ENCODE data around the gene PRORP. TPM values are rescaled to one million over a fixed set of nuclear protein-coding genes. Genes with fewer than 3 reads are reported as not detected.
"Not testable (repeated sequence)": the region's sequence is repeated elsewhere in the genome, so short reads cannot be mapped to it uniquely, and the experiment has no call there.

Gene PRORP
- total RNA-seq, 1 experiment from 2014 or later, result 24.7 TPM

- Histone ChIP-seq H3K4me1 (replicated peaks; ENCODE audit: insufficient read depth) (no peaks in the 10 kb centered on the region), H3K27ac (no peak overlapping the region), H3F3A (ENCODE audit: insufficient read depth, low read depth) (no peaks in the 10 kb centered on the region), H4K20me1 (ENCODE audit: insufficient read depth) (no peaks in the 10 kb centered on the region), H3K27me3 (ENCODE audit: insufficient read depth, low read depth) (no peaks in the 10 kb centered on the region), H3K79me2 (ENCODE audit: low read depth) (no peaks in the 10 kb centered on the region), H3K9me2 (ENCODE audit: insufficient read depth) (no peaks in the 10 kb centered on the region), H3K4me3 (no peak overlapping the region), H2AFZ (no peak overlapping the region), H3K4me2 (no peak overlapping the region), H3K9me3 (ENCODE audit: insufficient read depth, low read depth) (no peaks in the 10 kb centered on the region), H3K36me3 (ENCODE audit: low read depth) (no peaks in the 10 kb centered on the region)
- POLR2A ChIA-PET (ENCODE audit: unreplicated experiment), result no interaction called here
- CTCF ChIA-PET, result no interaction called here
- BruUV-seq (replicated peaks), result no TSS peak
- no peak for DNase-seq
- TF ChIP-seq CTCF (conservative IDR thresholded peaks at IDR 0.05) (no peak), EZH2 (IDR thresholded peaks at IDR 0.05; ENCODE audit: low read depth) (no peak)
- intact Hi-C loops (cut with micrococcal nuclease; ENCODE audit: unreplicated experiment), result no loop called here
Measured at GRCh38 chr14:35147711-35148110, 25.4 kb downstream of the PRORP start.

DNA sequence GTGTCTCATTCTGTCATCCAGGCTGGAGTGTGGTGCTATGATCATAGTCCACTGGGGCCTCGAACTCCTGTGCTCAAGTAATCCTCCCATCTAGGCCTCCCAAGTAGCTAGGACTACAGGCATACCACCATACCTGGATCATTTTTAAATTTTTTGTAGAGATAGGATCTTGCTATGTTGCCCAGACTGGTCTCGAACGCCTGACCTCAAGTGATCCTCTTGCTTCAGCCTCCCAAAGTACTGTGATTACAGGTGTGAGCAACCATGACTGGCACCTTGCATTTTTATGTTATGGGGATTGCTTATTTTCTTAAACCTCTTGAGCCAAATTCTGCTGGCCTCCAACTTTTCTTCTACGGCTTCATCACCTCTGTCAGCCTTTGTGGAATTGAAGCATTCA is 26.9 kb downstream of the PRORP start:
- H3K4me2 ChIP-seq, result no peak overlapping the region
- no peaks in the 10 kb centered on the region for H3K27me3 ChIP-seq (ENCODE audit: insufficient read depth, low read depth)
- no peaks in the 10 kb centered on the region for H3K4me1 ChIP-seq (replicated peaks; ENCODE audit: insufficient read depth)
- ChIA-PET CTCF (no interaction called here), POLR2A (ENCODE audit: unreplicated experiment) (no interaction called here)
- BruUV-seq (replicated peaks), result no TSS peak
- intact Hi-C loops (cut with micrococcal nuclease; ENCODE audit: unreplicated experiment), result no loop called here
- no peak overlapping the region for H2AFZ ChIP-seq
- no peak overlapping the region for H3K27ac ChIP-seq
- H4K20me1 ChIP-seq (ENCODE audit: insufficient read depth), result no peaks in the 10 kb centered on the region
- no peaks in the 10 kb centered on the region for H3K9me2 ChIP-seq (ENCODE audit: insufficient read depth)
- no peaks in the 10 kb centered on the region for H3K36me3 ChIP-seq (ENCODE audit: low read depth)
- no peak for TF ChIP-seq EZH2 (IDR thresholded peaks at IDR 0.05; ENCODE audit: low read depth)
- TF ChIP-seq CTCF (conservative IDR thresholded peaks at IDR 0.05), result no peak
- DNase-seq, result no peak
- no peak overlapping the region for H3K4me3 ChIP-seq
- H3F3A ChIP-seq (ENCODE audit: insufficient read depth, low read depth), result no peaks in the 10 kb centered on the region
- no peaks in the 10 kb centered on the region for H3K79me2 ChIP-seq (ENCODE audit: low read depth)
- no peaks in the 10 kb centered on the region for H3K9me3 ChIP-seq (ENCODE audit: insufficient read depth, low read depth)

DNA sequence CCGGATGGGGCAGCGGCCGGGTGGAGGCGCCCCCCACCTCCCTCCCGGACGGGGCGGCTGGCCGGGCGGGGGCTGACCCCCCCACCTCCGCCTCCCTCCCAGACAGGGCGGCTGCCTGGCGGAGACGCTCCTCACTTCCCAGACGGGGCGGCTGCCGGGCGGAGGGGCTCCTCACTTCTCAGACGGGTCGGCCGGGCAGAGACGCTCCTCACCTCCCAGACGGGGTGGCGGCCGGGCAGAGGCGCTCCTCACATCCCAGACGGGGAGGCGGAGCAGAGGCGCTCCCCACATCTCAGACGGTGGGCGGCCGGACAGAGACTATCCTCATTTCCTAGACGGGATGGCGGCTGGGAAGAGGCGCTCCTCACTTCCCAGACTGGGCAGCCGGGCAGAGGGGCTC is 30.2 kb downstream of the PRORP start:
- H3K36me3 ChIP-seq (ENCODE audit: low read depth); H3K79me2 ChIP-seq (ENCODE audit: low read depth); H3K4me2 ChIP-seq; H3K9me2 ChIP-seq (ENCODE audit: insufficient read depth); H2AFZ ChIP-seq; CTCF ChIA-PET; H3K27me3 ChIP-seq (ENCODE audit: insufficient read depth, low read depth); H3K4me3 ChIP-seq; H3K4me1 ChIP-seq (replicated peaks; ENCODE audit: insufficient read depth); intact Hi-C loops (cut with micrococcal nuclease; ENCODE audit: unreplicated experiment); DNase-seq; H3F3A ChIP-seq (ENCODE audit: insufficient read depth, low read depth); POLR2A ChIA-PET (ENCODE audit: unreplicated experiment); H4K20me1 ChIP-seq (ENCODE audit: insufficient read depth); H3K27ac ChIP-seq; BruUV-seq (replicated peaks); H3K9me3 ChIP-seq (ENCODE audit: insufficient read depth, low read depth): not testable (repeated sequence)

- no peaks in the 10 kb centered on the region for H4K20me1 ChIP-seq (ENCODE audit: insufficient read depth)
- no peaks in the 10 kb centered on the region for H3K4me1 ChIP-seq (replicated peaks; ENCODE audit: insufficient read depth)
- intact Hi-C loops (cut with micrococcal nuclease; ENCODE audit: unreplicated experiment), result no loop called here
- no peaks in the 10 kb centered on the region for H3K27me3 ChIP-seq (ENCODE audit: insufficient read depth, low read depth)
- no peak for DNase-seq
- no TSS peak for BruUV-seq (replicated peaks)
- ChIA-PET CTCF (no interaction called here), POLR2A (ENCODE audit: unreplicated experiment) (no interaction called here)
- H3K36me3 ChIP-seq (ENCODE audit: low read depth), result no peaks in the 10 kb centered on the region
- no peaks in the 10 kb centered on the region for H3K79me2 ChIP-seq (ENCODE audit: low read depth)
- H3F3A ChIP-seq (ENCODE audit: insufficient read depth, low read depth), result no peaks in the 10 kb centered on the region; the same call in 1 of the 2 replicates
- H2AFZ ChIP-seq, result no peak overlapping the region
- H3K27ac ChIP-seq, result no peak overlapping the region
- TF ChIP-seq CTCF (conservative IDR thresholded peaks at IDR 0.05) (no peak), EZH2 (IDR thresholded peaks at IDR 0.05; ENCODE audit: low read depth) (no peak)
- no peak overlapping the region for H3K4me3 ChIP-seq
- no peak overlapping the region for H3K4me2 ChIP-seq
- no peaks in the 10 kb centered on the region for H3K9me3 ChIP-seq (ENCODE audit: insufficient read depth, low read depth)
- no peaks in the 10 kb centered on the region for H3K9me2 ChIP-seq (ENCODE audit: insufficient read depth)
Measured at GRCh38 chr14:35154016-35154415, 31.7 kb downstream of the PRORP start.
